Spleen (tissue), 7 donors: ENCODE data around the gene FLAD1.

ENCODE experiments used
- POLR2A ChIP-seq, 3 donors: fragments of 450-650 bp; IDR thresholded peaks; one replicate each; pipeline ENCODE4 v1.5.1; 2017; ENCODE audit warnings: antibody characterized with exemption in 3 of 3, mild to moderate bottlenecking in 1 of 3
- POLR2AphosphoS5 ChIP-seq, 3 donors: sonication (generic); formaldehyde crosslinking; IDR thresholded peaks; one replicate each; pipeline ENCODE4 v1.5.1; 2017; ENCODE audit warnings: antibody characterized with exemption in 3 of 3
- TF ChIP-seq, protein P1 (sequence below), 11 experiments: fragments of 200-600 bp in 7 of 11; fragments of 450-650 bp in 4 of 11; sonication (generic) in 4 of 11; IDR thresholded peaks in 8 of 11; conservative IDR thresholded peaks in 3 of 11; 1 replicate in 7 of 11; 2 replicates in 4 of 11; pipeline versions ENCODE4 v1.4.0 to v1.8.0; 2016 to 2021; ENCODE audit warnings: antibody characterized with exemption in 11 of 11, inconsistent platforms in 4 of 11, mild to moderate bottlenecking in 1 of 11
- donor health status: DM: no; HTN: no; CAD: no; lungs with moderate emphysema.
- donor health status: DM: no; HTN: no; CAD: no.
- donor health status: DM: no; HTN: no; CAD: no.

- no peak for TF ChIP-seq POLR2AphosphoS5 (IDR thresholded peaks at IDR 0.05)
- TF ChIP-seq, protein P1, sequence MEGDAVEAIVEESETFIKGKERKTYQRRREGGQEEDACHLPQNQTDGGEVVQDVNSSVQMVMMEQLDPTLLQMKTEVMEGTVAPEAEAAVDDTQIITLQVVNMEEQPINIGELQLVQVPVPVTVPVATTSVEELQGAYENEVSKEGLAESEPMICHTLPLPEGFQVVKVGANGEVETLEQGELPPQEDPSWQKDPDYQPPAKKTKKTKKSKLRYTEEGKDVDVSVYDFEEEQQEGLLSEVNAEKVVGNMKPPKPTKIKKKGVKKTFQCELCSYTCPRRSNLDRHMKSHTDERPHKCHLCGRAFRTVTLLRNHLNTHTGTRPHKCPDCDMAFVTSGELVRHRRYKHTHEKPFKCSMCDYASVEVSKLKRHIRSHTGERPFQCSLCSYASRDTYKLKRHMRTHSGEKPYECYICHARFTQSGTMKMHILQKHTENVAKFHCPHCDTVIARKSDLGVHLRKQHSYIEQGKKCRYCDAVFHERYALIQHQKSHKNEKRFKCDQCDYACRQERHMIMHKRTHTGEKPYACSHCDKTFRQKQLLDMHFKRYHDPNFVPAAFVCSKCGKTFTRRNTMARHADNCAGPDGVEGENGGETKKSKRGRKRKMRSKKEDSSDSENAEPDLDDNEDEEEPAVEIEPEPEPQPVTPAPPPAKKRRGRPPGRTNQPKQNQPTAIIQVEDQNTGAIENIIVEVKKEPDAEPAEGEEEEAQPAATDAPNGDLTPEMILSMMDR (IDR thresholded peaks at IDR 0.05 in 8 of 11, conservative IDR thresholded peaks at IDR 0.05 in 3 of 11): no peak
- no peak for TF ChIP-seq POLR2A (IDR thresholded peaks at IDR 0.05)
These were observed 18.8 kb upstream of the FLAD1 start for GRCh38 chr1:154964359-154964758.
